ENCODE measurements around the gene MALL. TPM values are rescaled to one million over a fixed set of nuclear protein-coding genes. Genes with fewer than 3 reads are reported as not detected.

MALL gene
- total and polyA plus RNA-seq, 2 of the 8 experiments (the other 6 are each of a cell fraction or from before 2014, with no cell fraction given): 3.9 to 8.0 TPM

DNA sequence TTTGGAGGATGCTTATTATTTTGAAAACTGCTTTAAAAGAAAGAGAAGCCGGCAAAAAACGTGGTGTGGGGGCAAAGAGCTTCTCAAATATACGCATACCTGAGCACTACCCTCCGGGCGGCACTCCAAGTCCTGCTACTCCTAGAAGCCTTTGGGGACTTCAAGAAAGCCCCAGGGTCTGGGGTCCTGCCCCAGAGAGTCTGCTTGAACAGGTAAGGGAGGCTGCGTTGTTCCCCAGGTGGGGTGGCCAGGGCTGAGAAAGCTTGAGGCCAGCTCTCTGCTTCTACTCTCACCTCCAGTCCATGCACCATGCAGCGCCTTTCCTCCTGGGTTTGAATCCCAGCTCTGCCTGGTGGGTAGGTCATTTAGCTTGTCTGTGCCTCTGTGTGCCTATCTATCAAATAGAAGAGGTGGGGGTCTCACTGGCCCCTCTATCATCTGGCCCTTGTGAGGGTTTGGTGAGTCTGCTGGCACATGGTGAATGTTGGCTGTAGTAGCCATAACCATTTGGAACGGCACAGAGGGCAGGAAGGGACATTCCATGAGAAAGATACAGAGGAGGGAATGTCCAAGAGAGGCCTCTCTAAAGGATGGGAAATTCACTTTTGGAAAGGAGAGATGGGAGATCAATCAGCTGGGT, 19.5 kb downstream of the MALL start (continued):
- TF ChIP-seq MAFK (IDR thresholded peaks at IDR 0.05; ENCODE audit: low read depth, low read length): no peak
- TF ChIP-seq, protein P1, sequence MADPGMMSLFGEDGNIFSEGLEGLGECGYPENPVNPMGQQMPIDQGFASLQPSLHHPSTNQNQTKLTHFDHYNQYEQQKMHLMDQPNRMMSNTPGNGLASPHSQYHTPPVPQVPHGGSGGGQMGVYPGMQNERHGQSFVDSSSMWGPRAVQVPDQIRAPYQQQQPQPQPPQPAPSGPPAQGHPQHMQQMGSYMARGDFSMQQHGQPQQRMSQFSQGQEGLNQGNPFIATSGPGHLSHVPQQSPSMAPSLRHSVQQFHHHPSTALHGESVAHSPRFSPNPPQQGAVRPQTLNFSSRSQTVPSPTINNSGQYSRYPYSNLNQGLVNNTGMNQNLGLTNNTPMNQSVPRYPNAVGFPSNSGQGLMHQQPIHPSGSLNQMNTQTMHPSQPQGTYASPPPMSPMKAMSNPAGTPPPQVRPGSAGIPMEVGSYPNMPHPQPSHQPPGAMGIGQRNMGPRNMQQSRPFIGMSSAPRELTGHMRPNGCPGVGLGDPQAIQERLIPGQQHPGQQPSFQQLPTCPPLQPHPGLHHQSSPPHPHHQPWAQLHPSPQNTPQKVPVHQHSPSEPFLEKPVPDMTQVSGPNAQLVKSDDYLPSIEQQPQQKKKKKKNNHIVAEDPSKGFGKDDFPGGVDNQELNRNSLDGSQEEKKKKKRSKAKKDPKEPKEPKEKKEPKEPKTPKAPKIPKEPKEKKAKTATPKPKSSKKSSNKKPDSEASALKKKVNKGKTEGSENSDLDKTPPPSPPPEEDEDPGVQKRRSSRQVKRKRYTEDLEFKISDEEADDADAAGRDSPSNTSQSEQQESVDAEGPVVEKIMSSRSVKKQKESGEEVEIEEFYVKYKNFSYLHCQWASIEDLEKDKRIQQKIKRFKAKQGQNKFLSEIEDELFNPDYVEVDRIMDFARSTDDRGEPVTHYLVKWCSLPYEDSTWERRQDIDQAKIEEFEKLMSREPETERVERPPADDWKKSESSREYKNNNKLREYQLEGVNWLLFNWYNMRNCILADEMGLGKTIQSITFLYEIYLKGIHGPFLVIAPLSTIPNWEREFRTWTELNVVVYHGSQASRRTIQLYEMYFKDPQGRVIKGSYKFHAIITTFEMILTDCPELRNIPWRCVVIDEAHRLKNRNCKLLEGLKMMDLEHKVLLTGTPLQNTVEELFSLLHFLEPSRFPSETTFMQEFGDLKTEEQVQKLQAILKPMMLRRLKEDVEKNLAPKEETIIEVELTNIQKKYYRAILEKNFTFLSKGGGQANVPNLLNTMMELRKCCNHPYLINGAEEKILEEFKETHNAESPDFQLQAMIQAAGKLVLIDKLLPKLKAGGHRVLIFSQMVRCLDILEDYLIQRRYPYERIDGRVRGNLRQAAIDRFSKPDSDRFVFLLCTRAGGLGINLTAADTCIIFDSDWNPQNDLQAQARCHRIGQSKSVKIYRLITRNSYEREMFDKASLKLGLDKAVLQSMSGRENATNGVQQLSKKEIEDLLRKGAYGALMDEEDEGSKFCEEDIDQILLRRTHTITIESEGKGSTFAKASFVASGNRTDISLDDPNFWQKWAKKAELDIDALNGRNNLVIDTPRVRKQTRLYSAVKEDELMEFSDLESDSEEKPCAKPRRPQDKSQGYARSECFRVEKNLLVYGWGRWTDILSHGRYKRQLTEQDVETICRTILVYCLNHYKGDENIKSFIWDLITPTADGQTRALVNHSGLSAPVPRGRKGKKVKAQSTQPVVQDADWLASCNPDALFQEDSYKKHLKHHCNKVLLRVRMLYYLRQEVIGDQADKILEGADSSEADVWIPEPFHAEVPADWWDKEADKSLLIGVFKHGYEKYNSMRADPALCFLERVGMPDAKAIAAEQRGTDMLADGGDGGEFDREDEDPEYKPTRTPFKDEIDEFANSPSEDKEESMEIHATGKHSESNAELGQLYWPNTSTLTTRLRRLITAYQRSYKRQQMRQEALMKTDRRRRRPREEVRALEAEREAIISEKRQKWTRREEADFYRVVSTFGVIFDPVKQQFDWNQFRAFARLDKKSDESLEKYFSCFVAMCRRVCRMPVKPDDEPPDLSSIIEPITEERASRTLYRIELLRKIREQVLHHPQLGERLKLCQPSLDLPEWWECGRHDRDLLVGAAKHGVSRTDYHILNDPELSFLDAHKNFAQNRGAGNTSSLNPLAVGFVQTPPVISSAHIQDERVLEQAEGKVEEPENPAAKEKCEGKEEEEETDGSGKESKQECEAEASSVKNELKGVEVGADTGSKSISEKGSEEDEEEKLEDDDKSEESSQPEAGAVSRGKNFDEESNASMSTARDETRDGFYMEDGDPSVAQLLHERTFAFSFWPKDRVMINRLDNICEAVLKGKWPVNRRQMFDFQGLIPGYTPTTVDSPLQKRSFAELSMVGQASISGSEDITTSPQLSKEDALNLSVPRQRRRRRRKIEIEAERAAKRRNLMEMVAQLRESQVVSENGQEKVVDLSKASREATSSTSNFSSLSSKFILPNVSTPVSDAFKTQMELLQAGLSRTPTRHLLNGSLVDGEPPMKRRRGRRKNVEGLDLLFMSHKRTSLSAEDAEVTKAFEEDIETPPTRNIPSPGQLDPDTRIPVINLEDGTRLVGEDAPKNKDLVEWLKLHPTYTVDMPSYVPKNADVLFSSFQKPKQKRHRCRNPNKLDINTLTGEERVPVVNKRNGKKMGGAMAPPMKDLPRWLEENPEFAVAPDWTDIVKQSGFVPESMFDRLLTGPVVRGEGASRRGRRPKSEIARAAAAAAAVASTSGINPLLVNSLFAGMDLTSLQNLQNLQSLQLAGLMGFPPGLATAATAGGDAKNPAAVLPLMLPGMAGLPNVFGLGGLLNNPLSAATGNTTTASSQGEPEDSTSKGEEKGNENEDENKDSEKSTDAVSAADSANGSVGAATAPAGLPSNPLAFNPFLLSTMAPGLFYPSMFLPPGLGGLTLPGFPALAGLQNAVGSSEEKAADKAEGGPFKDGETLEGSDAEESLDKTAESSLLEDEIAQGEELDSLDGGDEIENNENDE (IDR thresholded peaks at IDR 0.05; ENCODE audit: insufficient replicate concordance, low read length): no peak
- no peak for TF ChIP-seq RAD21 (IDR thresholded peaks at IDR 0.05 in 1 of 2, conservative IDR thresholded peaks at IDR 0.05 in 1 of 2; ENCODE audit: low read depth in 2 of 2, low read length in 2 of 2)
- no peak for TF ChIP-seq SIN3A (conservative IDR thresholded peaks at IDR 0.05 in 1 of 2, IDR thresholded peaks at IDR 0.05 in 1 of 2; ENCODE audit: low read depth in 1 of 2, low read length in 2 of 2)
